ENCODE data around the gene REPS2.

REPS2 gene

DNA sequence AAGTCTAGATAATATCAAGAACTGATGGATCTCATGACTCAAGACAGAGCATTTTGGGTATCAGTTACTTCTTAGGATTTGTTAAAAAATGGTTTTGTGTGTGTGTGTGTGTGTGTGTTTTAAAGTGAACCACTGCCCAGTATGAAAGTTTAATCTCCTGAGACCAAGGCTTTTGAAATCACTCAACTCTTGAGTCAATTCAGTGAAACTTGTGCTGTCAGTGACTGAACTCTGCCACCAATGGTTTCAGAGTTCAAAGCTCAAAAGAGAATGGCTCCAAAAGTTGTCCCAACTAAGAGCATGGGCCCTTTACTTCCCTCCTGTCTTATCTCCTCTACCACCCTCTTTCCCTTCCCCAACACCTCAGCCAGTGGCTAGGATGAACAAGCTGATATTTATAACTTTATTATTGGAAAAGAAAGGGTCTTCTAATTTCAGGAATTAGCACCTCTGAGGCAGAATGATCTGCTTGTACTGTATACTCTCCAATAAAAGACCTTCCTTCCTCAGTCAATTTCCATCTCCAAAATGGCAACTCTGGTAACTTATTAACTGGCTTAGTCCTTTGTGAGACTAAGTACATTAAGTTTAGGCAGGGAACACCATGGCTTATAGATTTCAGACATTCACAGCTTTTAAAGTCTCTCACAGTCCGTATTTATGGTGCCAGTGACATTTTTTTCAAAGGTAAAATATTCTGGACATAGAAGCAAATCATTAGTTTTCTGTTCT, 152.2 kb downstream of the REPS2 start:
- DNase-seq: no peak

DNA sequence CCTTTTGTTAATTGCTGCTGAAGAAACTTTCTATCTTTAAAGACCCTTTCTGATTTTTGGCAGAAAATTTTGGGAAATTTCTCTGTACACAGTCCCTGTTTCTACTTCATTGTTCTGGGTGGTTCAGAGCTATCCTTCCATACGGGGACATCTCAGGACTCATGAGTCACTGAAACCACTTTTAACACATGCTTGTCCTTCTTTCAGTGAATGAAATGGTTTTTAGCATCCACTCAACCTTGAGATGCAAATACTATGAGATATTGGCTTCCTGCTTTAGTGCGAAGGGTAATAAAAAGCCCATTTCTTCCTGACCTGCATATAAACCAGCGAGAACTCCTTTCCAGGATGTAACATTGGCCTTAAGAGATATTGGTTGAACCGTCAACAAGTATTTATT, 158.0 kb downstream of the REPS2 start:
- DNase-seq: no peak

DNA sequence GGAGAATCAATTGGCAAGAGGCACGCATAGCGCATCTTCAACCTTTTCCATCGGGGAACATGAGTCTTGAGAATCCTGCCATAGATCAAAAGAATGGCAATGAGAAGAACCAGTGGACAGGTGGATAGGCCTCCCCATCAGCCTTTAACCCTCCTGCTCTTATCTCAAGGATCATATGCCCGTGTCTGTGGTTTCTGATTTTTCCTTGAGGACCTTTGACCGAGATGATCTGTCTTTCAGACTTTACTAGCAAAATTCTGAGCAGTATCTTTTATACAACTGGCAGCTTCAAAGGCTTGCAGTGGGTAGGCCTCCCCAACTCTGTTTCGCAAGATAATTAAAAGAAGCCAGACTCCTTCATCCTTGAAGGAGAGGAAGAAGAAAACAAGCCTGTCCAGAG, 174.4 kb downstream of the REPS2 start:
- no peak for DNase-seq

DNA sequence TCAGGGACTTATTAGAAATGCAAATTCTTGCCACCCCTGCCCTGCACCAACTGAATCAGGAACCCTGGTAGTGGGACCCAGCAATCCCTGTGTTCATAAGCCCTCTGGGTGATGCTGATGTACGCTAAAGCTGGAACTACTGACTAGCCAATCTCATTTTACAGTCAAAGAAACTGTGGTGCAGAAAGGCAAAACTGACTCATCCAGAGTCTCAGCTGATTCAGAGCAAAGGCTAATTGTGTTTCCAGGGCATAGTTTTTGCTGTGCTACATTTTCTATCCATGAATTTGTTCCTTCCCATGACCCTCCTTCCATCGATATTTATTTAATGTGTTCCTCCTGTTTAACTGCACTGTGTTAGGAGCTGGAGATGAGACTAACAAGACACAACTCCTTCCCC, 207.5 kb downstream of the REPS2 start:
- DNase-seq: no peak

DNA sequence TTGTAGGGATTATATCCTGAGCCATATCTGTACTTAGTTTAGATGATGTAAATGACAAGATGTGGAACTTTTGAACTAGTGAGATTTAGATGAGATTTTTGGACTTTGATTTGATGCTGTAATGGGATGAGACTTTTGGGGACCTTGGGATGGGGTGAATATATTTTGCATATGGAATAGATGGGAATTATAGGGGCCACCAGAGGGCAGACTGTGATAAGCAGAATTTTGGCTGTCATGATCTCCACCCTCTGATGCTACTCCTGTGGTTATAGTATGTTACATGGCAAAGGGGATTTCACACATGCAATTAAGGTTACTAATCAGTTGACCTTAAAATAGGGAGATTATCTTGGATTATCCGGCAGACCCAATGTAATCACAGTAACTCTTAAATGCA, 214.5 kb downstream of the REPS2 start:
- no peak for DNase-seq

DNA sequence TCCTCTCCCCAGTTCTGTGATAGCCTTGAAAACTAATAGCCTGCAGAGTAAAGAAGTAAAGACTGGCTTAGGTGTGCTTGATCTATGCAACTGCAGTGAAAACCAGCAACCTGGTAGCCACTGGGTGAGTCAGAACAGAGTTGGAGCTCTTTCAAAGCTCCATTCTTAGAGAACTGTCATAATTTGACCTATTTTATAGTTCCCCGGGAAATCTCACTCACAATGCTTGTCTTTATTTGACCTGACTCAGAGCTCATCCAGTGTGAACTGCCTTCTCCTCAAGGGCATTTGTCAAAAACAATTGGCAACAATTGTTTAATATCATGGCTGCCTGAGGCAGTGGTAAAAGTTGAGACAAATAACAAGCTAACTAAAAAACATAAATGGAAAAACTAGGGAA, 215.5 kb downstream of the REPS2 start:
- no peak for DNase-seq

DNA sequence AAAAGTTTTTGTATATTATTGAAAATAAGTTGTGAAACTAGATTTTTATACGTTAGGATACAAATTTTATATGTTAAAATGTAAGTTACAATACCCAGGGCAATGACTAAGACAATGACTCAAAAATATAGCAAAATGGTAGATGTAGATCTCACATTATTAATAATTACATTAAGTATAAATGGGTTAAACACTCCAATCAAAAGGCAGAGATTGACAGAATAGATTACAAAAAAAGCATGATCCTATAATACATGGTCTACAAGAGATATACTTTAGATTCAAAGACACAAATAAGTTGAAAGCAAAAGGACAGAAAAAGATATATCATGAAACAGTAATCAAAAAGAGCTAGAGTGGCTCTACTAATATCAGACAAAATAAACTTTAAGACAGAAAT, 217.6 kb downstream of the REPS2 start:
- DNase-seq: no peak

DNA sequence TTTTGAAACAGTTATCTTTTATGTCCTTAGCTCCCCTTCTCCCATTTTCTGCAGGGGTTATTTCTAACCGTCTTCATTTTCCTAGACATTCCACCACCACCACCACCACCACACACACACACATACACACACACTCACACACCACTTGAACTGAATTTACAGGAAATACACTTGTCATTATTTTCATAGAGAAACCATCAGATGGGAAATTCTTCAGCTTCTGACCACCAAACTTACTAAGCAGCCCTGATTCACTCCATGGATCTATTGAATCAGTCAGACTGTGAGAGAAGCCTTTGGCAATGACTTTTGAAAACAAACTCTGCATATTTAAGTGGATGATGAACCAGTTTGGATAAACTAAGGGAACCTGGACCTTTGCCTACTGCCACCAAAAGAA, 218.5 kb downstream of the REPS2 start:
- DNase-seq: no peak

DNA sequence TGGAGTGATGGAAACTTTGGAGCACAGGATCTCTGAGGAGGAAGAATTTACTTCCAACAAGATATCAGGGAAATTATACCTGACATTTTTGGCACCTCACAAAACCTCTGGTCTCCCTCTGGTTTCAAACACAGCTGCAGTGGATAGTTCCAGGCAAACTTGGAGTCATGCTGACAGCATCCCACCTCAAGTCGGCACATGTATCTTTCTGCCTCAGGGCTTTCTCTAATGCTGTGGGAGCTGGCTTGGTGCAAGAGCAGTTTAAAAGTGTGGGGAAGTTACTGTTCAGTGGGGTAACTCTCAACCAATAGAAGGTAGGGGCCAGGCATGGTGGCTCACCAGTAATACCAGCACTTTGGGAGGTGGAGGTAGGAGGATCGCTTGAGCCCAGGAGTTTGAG, 221.5 kb downstream of the REPS2 start:
- DNase-seq: no peak

DNA sequence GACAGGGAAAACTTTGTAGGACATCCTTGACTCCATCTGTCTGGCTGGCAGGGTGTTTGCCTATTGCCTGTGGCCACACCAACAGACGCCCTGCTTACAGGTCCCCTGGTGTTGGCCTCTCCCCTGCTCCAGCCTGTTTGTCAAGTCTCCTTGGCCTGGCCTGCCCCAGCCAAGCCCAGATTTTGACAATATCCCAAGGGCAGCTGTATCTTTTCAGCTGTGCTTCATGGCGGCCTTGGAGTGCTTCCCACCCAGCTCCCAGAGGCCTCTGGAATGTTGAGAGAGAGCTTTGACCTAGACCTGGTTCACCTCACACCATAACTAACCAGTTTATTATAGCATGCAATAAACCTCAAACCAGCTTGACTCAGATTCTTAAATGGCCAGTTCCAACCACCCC, 224.5 kb downstream of the REPS2 start:
- no peak for DNase-seq

DNA sequence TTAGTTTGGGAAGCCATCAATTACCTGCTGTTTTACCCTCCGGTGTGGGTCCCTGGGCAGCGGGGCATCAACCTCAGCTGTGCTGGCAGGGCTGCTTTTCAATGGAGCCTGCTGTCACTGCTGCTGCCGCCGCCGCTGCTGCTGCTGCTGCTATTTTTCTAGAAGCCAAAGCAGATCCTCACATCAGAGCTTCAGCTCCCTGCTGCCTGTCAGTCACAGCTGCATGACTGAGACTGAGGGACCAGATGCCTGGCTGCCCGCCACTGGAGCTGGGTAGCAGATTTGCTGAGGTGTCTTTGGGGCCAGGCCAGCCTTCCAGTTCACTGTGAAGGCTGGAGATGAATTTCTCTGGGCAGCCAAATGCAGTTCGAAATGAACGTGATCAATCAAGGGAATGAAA, 228.2 kb downstream of the REPS2 start:
- DNase-seq: no peak

DNA sequence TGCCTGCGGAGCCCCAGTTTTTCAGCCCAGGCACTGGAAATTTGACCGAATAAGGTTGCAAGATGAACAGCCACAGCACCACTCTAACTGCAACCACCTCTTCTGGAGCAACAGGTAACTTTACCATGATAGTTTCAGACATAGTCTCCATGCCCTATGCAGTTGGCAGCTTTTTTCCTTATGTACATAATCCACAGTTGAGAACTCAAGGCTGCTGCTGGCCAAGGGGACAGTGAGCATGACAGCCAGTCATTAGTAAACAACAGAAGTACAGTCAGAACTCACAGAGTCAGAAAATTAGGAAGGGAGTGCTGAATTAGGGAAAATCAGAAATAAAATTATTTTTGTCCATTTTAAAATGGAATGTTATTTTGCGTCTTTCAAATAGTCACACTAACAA, 235.9 kb downstream of the REPS2 start:
- no peak for DNase-seq

DNA sequence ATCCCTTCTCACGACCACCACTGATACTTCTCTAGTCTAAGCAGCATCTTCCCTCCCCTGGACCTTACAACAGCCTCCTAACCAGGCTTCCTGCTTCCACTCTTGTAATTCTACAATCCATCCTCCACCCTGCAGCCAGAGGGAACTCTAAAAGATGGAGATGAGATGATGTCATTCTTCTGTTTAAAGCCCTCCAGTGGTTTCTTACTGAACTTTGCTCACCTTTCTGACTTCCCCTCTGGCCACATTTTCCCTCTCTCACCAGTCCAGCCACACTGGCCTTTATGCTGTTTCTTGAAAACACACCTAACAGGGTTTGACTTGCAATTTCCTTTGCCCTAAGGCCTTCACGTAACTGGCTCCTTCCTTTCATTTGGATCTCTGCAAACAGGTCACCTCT, 237.1 kb downstream of the REPS2 start:
- DNase-seq: no peak

DNA sequence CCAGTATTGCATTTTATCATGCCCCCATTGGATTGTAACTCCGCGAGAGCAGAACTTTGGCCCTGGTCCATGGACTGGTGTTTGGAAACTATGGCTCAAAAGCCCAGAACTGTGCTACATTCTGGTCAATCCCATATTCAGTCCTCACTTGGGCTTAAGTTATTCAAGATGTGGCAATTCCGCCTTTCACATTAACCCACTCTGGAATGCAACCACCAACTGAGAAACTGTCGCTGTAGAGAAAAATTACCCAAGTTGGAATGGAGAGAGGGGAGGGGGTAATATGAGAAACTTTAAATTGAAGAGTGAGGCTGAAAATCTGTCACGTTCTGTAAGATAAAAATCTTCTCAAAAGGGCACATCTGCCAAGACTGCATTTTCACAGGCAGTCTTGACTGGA, 239.0 kb downstream of the REPS2 start:
- no peak for DNase-seq

DNA sequence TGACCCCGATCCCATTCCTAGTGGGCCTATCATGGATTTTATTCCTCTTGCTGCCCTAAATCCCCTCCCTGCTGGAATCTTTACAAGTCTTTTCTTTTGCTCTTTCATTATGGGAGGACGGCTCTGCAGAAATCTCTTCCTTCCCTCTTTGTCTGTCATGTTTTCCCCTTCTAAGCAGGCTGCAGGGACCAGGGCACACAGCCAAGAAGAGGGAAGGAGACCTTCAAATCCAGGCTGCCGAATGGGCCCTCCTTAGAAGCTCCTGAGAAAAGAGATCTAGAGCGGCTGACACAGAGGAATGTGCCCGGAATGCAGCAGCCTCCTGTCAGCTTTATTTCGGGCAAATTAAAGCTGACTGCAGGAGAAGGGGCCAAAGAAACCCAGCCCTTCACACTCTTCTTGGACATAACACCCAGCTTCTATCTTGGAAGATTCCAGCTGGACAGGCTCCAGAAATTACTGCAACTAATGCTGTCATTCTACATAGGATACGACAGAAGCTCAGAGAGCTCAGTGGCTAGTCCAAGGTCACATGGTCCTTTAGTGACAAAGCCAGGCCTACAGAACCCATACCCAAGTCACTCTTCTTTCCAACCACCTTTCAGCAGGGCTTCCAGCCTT, 240.8 kb downstream of the REPS2 start:
- DNase-seq: no peak

DNA sequence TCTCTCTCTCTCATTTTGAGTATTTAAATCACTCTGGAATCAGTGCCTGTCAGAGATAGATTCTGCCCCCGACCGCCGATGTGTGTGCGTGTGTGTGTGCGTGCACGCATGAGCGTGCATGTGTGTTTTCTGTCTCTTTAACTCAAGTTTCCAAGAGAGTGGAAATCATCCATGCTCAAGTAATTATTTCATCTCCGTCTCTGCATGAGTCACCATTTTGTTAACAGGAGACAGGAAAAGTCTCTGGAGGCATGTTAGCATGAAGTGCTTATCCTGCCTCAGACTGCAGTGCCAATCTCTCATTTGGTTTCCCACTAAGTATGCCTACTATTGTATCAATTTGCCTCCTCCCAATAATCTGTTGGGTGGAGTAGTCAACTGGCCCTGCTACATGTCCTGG, 245.6 kb downstream of the REPS2 start:
- no peak for DNase-seq
